ENCODE results near the gene WRNIP1.

GRCh38 chr6:2755456-2755855 is 9.7 kb upstream of the WRNIP1 start:
- TF ChIP-seq SMC3 (IDR thresholded peaks at IDR 0.05; ENCODE audit: low read depth, low read length), result no peak
- TF ChIP-seq CTCF (conservative IDR thresholded peaks at IDR 0.05; ENCODE audit: low read depth, low read length), result no peak
- TF ChIP-seq CEBPB (IDR thresholded peaks at IDR 0.05; ENCODE audit: low read depth, low read length), result no peak
- TF ChIP-seq POLR2A (IDR thresholded peaks at IDR 0.05; ENCODE audit: low read depth, low read length), result no peak
- no peak for TF ChIP-seq MAFK (IDR thresholded peaks at IDR 0.05; ENCODE audit: low read depth, low read length)
- no peak for TF ChIP-seq RFX5 (IDR thresholded peaks at IDR 0.05; ENCODE audit: low read depth, low read length)
- no peak for TF ChIP-seq CHD1 (IDR thresholded peaks at IDR 0.05; ENCODE audit: low read depth, low read length)
- no peak for TF ChIP-seq RAD21 (IDR thresholded peaks at IDR 0.05; ENCODE audit: low read length)

Data from IMR-90 (cell line).